ENCODE measurements around the gene SRGAP2B.
"Not testable (repeated sequence)": the region's sequence is repeated elsewhere in the genome, so short reads cannot be mapped to it uniquely, and the experiment has no call there.

GRCh38 chr1:144858607-144859006, 236.5 kb downstream of the SRGAP2B start:
- TF ChIP-seq CTCF (IDR thresholded peaks at IDR 0.05); MAX (IDR thresholded peaks at IDR 0.05); PHF8 (IDR thresholded peaks at IDR 0.05; ENCODE audit: borderline replicate concordance, low read depth); RAD21 (conservative IDR thresholded peaks at IDR 0.05 in 1 of 2, IDR thresholded peaks at IDR 0.05 in 1 of 2); CEBPB (IDR thresholded peaks at IDR 0.05); HOXA7 (CRISPR knock-in tag; IDR thresholded peaks at IDR 0.05); MYC (IDR thresholded peaks at IDR 0.05; ENCODE audit: borderline replicate concordance, low read length); ZNF302 (CRISPR knock-in tag; IDR thresholded peaks at IDR 0.05); POLR2A (IDR thresholded peaks at IDR 0.05; ENCODE audit: low read length): not testable (repeated sequence)
